SK-N-SH (cell line): Measurements from ENCODE around the gene EHD3.

Source experiments
- CTCF ChIP-seq: fragments of 200-600 bp; sonication (generic); IDR thresholded peaks from 2 replicates; pipeline ENCODE4 v1.6.1; 2017; ENCODE audit warnings: antibody characterized with exemption, mild to moderate bottlenecking, moderate library complexity
- ELF1 ChIP-seq: IDR thresholded peaks from 2 replicates; pipeline ENCODE4 v1.4.0; 2012
- MXI1 ChIP-seq: IDR thresholded peaks from 2 replicates; pipeline ENCODE4 v1.6.1; 2012; ENCODE audit warnings: mild to moderate bottlenecking, low read depth, low read length, improper control_type of control experiment
- RAD21 ChIP-seq: IDR thresholded peaks from 2 replicates; pipeline ENCODE4 v1.6.1; 2012; ENCODE audit warnings: mild to moderate bottlenecking, low read length
- RCOR1 ChIP-seq: fragments of 150-350 bp; IDR thresholded peaks from 2 replicates; pipeline ENCODE4 v1.6.1; 2017; ENCODE audit warnings: antibody characterized with exemption, low read length
- REST ChIP-seq: IDR thresholded peaks from 2 replicates; pipeline ENCODE4 v1.6.1; 2012; ENCODE audit warnings: mild to moderate bottlenecking, low read depth, low read length, moderate library complexity
- SMC3 ChIP-seq: IDR thresholded peaks from 2 replicates; pipeline ENCODE4 v1.6.1; 2012; ENCODE audit warnings: low read depth, low read length, improper control_type of control experiment
- TCF12 ChIP-seq: IDR thresholded peaks from 2 replicates; pipeline ENCODE4 v1.4.0; 2012
- TEAD4 ChIP-seq: IDR thresholded peaks from 2 replicates; pipeline ENCODE4 v1.4.0; 2012; ENCODE audit warnings: mild to moderate bottlenecking, borderline replicate concordance; ENCODE audit not compliant: insufficient read depth

- TF ChIP-seq TCF12 (no peak), CTCF (no peak), TEAD4 (no peak), MXI1 (no peak), RAD21 (no peak), ELF1 (no peak), SMC3 (no peak), RCOR1 (no peak), REST (no peak)
These were observed 80.8 kb downstream of the EHD3 start for GRCh38 chr2:31314761-31315160.
